Measurements from ENCODE around the gene ZKSCAN8. TPM values are rescaled to one million over a fixed set of nuclear protein-coding genes. Genes with fewer than 3 reads are reported as not detected.

The ZKSCAN8 gene
- total RNA-seq, 2 experiments from 2014 or later, result 21.4 to 21.8 TPM

DNA sequence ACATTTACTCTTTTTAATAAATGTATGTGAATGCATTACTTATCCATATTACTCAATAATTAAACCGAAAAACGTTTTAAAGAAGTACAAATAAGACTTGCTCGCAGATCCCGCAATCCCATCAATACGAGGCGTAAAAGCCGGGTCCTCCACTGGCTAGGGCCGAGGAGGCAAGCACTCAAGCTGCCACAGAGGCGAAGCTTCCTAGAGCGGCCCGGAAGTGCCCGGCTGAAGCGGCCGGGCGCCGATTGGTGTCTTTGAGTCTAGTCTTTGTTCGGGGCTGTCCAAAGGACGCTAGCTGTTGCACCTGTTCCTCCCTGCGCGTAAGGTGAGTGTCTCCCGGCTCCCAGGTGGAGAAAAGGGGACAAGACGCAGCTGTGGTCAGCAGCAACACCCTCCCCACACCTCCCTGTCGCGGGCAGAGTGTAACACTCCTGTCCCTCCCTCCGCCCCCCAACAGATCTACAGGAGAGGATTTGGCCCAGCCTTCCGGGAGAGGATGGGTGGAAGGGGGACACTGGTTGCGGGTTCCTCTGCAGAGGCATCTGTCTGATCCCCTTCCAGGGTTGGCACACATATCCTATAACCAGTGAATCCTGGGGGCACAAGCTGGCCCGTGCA lies 17.2 kb upstream of the ZKSCAN8 start, which contains the start of gene ZSCAN16:
ZSCAN16 (plus strand) TSS at position 260 of the 621 bp plus-strand sequence. CDS start 835 bp downstream, outside the sequence.
- H3K4me1 Mint-ChIP-seq, result peaks cover 53% of the 10 kb centered on the region
- peaks cover 46% of the 10 kb centered on the region for H3K36me3 Mint-ChIP-seq
- no peaks in the 10 kb centered on the region for H3K9me3 Mint-ChIP-seq (ENCODE audit: low read depth)
- ATAC-seq (peak; percentile 97), DNase-seq (peak; percentile 85)
- peak within 1 kb of the TSS; percentile 87 for H3K4me3 Mint-ChIP-seq
- H3K27ac Mint-ChIP-seq, result peak within 1 kb of the TSS; percentile 93
- CTCF ChIA-PET, result interaction anchor here (0.8 to 2.1 kb wide), 6 partner anchors 9 to 232 kb away, joined by 3 to 7 read pairs (median 5); partner anchors contain the start of gene ZKSCAN8
- no peaks in the 10 kb centered on the region for H3K27me3 Mint-ChIP-seq

DNA sequence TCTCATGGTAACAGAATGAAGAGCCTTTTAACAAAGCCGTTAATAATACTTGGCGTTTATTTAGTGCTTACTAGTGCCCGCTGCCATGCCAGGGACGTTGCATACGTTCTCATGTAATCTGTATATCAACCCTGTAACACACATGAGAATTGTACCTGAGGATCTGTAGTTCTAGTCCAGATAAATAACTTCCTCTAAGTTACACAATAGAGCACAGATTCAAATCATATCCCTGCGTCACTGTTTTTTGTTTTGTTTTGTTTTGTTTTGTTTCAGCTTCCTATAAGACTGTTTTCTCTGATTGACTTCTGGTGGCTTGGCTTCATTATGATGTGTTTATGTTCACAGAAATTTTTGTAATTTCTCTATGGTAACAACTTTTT lies 16.7 kb upstream of the ZKSCAN8 start:
- H3K27ac Mint-ChIP-seq, result peak overlapping the region; percentile 93
- ATAC-seq (peak; percentile 24), DNase-seq (no peak)
- peak overlapping the region; percentile 87 for H3K4me3 Mint-ChIP-seq
- CTCF ChIA-PET, result interaction anchor here (0.9 to 2.1 kb wide), 6 partner anchors 8 to 231 kb away, joined by 3 to 7 read pairs (median 5); partner anchors contain the start of gene ZKSCAN8
- H3K27me3 Mint-ChIP-seq, result no peaks in the 10 kb centered on the region
- peaks cover 57% of the 10 kb centered on the region for H3K4me1 Mint-ChIP-seq
- H3K36me3 Mint-ChIP-seq, result peaks cover 49% of the 10 kb centered on the region
- H3K9me3 Mint-ChIP-seq (ENCODE audit: low read depth), result no peaks in the 10 kb centered on the region

DNA sequence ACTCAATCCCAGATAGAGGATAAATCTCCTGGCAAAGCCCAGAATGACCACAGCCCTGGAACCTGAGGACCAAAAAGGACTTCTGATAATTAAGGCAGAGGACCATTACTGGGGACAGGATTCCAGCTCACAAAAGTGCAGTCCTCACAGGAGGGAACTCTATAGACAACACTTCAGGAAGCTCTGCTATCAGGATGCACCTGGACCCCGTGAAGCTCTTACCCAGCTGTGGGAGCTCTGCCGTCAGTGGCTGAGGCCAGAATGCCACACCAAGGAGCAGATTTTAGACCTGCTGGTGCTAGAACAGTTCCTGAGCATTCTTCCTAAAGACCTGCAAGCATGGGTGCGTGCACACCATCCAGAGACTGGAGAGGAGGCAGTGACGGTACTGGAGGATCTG lies 16.3 kb upstream of the ZKSCAN8 start:
- H3K36me3 Mint-ChIP-seq, result peaks cover 49% of the 10 kb centered on the region
- no peak for ATAC-seq
- CTCF ChIA-PET, result interaction anchor here (0.6 to 2.1 kb wide), 5 partner anchors 11 to 231 kb away, joined by 3 to 7 read pairs (median 6); partner anchors contain the start of gene ZKSCAN8
- peaks cover 58% of the 10 kb centered on the region for H3K4me1 Mint-ChIP-seq
- no peaks in the 10 kb centered on the region for H3K9me3 Mint-ChIP-seq (ENCODE audit: low read depth)
- peak overlapping the region; percentile 87 for H3K4me3 Mint-ChIP-seq
- H3K27me3 Mint-ChIP-seq, result no peaks in the 10 kb centered on the region
- peak overlapping the region; percentile 93 for H3K27ac Mint-ChIP-seq
- DNase-seq, result no peak

DNA sequence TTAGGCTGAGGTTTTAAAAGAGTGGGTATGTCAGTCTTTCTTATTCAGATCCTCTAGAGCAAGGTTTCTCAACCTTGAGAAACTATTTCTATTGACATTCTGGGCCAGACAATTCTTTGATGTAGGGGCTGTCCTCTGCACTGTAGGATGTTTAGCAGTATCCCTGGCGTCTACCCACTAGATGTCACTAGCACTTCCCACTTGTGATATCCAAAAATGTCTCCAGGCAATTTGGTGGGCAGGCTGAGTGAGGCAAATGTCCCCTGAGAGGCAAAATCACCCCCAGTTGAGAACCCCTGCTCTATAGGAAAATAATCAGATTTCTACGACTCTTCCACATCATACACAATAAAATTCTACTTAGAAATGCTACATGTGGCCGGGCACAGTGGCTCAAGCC lies 7.7 kb upstream of the ZKSCAN8 start:
- Mint-ChIP-seq H3K9me3 (ENCODE audit: low read depth) (no peaks in the 10 kb centered on the region), H3K4me3 (no peak overlapping the region), H3K36me3 (peaks cover 40% of the 10 kb centered on the region), H3K4me1 (peaks cover 63% of the 10 kb centered on the region), H3K27me3 (no peaks in the 10 kb centered on the region), H3K27ac (peak overlapping the region; percentile 42)
- peak; percentile 51 for DNase-seq
- CTCF ChIA-PET, result interaction anchor here (0.9 to 1.5 kb wide), 2 partner anchors 93 to 222 kb away, joined by 3 to 4 read pairs; no protein-coding TSS in a partner anchor
- ATAC-seq, result no peak

DNA sequence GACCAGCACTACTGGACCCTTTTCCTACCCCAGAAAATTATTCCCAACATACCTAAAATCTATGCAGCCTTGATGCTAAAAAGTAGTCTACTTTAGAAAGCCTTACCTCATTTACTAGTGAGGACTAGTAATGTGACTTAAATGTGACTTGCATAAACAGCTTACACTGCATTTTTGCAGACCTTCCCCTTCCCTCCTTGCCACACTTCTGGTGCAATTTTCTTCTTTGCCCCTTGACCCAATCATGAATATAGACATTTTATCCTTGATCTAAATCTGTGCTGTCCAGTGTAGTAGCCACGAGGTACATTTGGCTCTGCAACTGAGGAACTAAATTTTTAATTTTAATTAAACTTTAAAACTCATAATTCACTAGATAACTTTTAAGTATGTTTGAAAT lies 7.0 kb upstream of the ZKSCAN8 start:
- Mint-ChIP-seq H3K27me3 (no peaks in the 10 kb centered on the region), H3K36me3 (peaks cover 33% of the 10 kb centered on the region), H3K27ac (no peak overlapping the region), H3K9me3 (ENCODE audit: low read depth) (no peaks in the 10 kb centered on the region), H3K4me3 (no peak overlapping the region), H3K4me1 (peaks cover 60% of the 10 kb centered on the region)
- CTCF ChIA-PET, result interaction anchor here (0.9 to 1.5 kb wide), 2 partner anchors 92 to 221 kb away, joined by 3 to 4 read pairs; no protein-coding TSS in a partner anchor
- no peak for ATAC-seq
- no peak for DNase-seq

DNA sequence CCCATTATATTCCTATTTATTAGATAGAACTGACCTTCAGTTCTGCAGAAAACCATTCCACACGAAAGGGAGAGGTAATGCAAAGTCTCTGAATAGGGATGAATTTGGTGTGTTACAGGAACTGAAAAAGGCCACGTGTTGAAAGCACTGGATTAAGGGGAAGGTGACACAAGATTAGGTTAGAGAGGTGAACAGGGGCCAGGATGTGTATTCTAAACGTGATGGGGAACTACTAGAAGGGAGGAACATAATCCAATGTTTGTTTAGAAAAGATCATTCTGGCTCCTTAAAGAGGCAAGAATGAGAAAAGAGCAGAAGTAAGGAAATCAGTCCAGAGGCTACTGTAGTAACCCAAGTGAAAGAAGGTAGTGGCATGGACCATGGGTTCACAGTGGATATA lies 6.3 kb upstream of the ZKSCAN8 start:
- H3K9me3 Mint-ChIP-seq (ENCODE audit: low read depth), result no peaks in the 10 kb centered on the region
- ATAC-seq (no peak), DNase-seq (no peak)
- peak overlapping the region; percentile 91 for H3K4me3 Mint-ChIP-seq
- H3K36me3 Mint-ChIP-seq, result peaks cover 26% of the 10 kb centered on the region
- H3K27ac Mint-ChIP-seq, result peak overlapping the region; percentile 94
- CTCF ChIA-PET, result interaction anchor here (1.3 kb wide), 1 partner anchor 215 kb away, joined by 4 read pairs; the partner anchor contains the start of gene ZKSCAN3
- peaks cover 61% of the 10 kb centered on the region for H3K4me1 Mint-ChIP-seq
- H3K27me3 Mint-ChIP-seq, result no peaks in the 10 kb centered on the region

DNA sequence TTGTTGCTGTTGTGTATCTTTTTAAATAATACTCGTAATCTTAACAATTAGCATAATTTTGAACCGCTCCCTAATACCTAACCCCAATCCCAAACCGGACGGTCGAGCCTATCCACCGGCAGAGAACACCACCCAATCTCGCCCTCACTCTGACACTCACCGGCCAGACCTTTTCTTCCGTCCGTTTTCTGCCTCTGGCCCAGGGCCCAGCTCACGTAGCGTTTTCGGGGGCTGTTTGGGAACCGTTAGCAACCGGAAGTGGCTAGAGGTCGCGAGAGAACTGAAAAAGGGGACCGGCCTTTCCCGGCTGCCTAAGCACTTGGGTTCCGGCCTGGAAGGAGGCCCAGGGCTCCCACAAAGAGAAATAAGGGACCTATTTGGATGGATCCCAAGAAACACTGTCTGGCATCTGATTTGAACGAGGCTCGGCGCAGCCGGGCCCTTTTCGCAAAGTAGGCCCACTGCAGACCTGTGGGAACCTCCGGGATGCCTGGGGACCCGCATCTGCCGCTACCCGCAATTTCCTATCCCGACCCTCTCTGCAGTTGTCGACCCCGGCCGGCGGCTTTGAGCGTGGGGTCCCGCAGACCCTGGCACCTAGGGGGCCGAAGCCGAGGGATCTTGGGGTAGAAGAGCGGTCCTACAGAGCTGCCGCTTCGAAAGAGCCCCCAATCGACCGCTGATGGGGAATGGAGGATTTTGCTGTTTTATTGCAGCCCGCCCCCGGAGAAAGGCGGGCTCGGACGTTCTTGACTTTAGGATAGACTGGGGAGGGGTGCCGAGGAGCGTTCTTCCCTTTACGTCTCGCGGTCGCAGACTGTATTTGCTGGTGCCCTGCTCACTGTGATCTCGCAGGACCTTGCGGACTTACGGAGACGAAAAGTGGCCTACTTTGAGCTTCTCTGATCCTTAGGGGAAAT lies 4.8 kb upstream of the ZKSCAN8 start:
- Mint-ChIP-seq H3K4me1 (peaks cover 67% of the 10 kb centered on the region), H3K36me3 (peaks cover 19% of the 10 kb centered on the region)
- peak; percentile 67 for ATAC-seq

DNA sequence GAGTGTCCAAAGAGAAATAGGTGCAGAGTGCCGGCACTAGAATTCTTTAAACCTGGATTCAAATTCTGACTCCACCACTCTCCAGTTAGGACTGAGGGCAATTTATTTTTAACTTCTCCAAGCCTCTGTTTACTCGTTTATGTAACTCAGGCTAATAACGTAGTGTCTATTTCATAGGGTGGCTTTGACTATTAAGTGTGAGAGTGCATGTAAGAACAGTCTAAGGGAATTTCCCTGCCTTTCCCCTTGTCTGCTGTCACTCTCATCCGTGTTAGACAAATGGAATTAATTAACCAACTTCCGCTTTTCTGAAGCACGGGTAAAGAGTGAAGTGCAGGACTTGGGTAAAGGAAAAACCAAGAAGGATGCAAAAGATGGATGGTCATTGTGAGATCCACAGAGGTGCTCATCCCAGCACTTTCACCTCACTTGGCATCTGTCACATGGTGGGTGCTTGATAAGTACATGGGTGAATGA lies 4.1 kb upstream of the ZKSCAN8 start:
- peak overlapping the region; percentile 91 for H3K4me3 Mint-ChIP-seq
- peak overlapping the region; percentile 94 for H3K27ac Mint-ChIP-seq
- no peaks in the 10 kb centered on the region for H3K27me3 Mint-ChIP-seq
- CTCF ChIA-PET, result interaction anchor here (1.0 to 2.4 kb wide), 2 partner anchors 13 to 218 kb away, joined by 3 to 10 read pairs; partner anchors contain the start of gene ZSCAN16
- peak; percentile 5 for ATAC-seq
- no peaks in the 10 kb centered on the region for H3K9me3 Mint-ChIP-seq (ENCODE audit: low read depth)
- H3K4me1 Mint-ChIP-seq, result peaks cover 64% of the 10 kb centered on the region
- DNase-seq, result no peak
- H3K36me3 Mint-ChIP-seq, result peaks cover 19% of the 10 kb centered on the region

More for the DNA sequence above, 4.8 kb upstream of the ZKSCAN8 start:
- Mint-ChIP-seq H3K9me3 (ENCODE audit: low read depth) (no peaks in the 10 kb centered on the region), H3K27ac (peak overlapping the region; percentile 94), H3K27me3 (no peaks in the 10 kb centered on the region), H3K4me3 (peak overlapping the region; percentile 91)
- DNase-seq, result peak; percentile 87
- CTCF ChIA-PET, result interaction anchor here (0.6 to 2.4 kb wide), 7 partner anchors 11 to 219 kb away, joined by 3 to 10 read pairs (median 3); partner anchors contain the start of genes ZKSCAN3, ZSCAN16 and ZSCAN26

DNA sequence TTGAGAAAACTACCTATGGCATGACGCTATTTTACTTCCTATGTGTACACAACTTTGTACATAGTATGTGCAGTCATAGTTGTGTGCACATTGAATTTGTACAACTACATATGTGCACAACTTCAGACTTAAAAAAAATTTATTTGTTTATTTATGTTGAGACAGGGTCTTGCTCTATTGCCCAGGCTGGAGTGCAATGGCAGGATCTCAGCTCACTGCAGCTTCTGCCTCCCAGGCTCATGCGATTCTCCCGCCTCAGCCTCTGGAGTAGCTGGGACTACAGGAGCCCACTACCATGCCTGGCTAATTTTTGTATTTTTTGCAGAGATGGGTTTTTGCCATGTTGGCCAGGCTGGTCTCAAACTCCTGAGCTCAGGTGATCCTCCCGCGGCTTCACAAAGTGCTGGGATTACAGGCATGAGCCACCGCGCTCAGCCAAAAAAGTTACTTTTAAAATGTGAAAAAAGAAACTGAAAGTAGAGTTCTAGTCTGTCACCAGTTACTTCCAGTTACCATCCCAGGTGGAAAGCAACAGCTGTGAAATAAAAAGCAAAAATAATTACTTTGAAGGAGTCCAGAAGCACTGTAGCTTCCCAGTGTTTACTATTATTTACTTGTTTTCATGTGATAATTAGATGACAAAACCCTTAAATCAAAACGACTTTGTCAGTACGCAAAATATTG lies 1.7 kb upstream of the ZKSCAN8 start:
- peak overlapping the region; percentile 98 for H3K4me3 Mint-ChIP-seq
- peak overlapping the region; percentile 84 for H3K27ac Mint-ChIP-seq
- H3K4me1 Mint-ChIP-seq, result peaks cover 56% of the 10 kb centered on the region
- no peaks in the 10 kb centered on the region for H3K9me3 Mint-ChIP-seq (ENCODE audit: low read depth)
- H3K36me3 Mint-ChIP-seq, result peaks cover 20% of the 10 kb centered on the region
- CTCF ChIA-PET, result interaction anchor here (0.9 to 2.7 kb wide), 4 partner anchors 28 to 216 kb away, joined by 3 to 18 read pairs (median 3); no protein-coding TSS in a partner anchor
- ATAC-seq, result no peak
- DNase-seq, result no peak
- H3K27me3 Mint-ChIP-seq, result no peaks in the 10 kb centered on the region

DNA sequence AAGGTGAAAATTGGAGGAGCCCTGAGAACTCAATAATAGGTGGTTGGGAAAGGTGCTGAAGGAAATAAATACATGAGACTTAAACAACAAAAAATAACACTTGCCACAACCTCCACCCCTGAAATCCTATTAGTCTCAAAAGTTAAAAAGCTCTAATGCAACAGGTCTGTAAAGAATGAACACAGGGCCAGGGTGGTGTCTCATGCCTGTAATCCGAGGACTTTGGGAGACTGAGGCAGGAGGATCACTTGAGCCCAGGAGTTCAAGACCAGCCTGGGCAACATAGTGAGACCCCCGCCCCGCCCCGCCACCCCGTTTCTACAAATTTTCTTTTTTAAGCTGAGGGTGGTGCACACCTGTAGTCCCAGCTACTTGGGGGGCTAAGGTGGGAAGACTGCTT lies 1.1 kb upstream of the ZKSCAN8 start:
- Mint-ChIP-seq H3K4me1 (peaks cover 54% of the 10 kb centered on the region), H3K4me3 (peak overlapping the region; percentile 98), H3K9me3 (ENCODE audit: low read depth) (no peaks in the 10 kb centered on the region), H3K36me3 (peaks cover 23% of the 10 kb centered on the region), H3K27ac (peak overlapping the region; percentile 84), H3K27me3 (no peaks in the 10 kb centered on the region)
- ATAC-seq, result no peak
- DNase-seq, result no peak
- CTCF ChIA-PET, result interaction anchor here (0.5 to 2.7 kb wide), 8 partner anchors 9 to 340 kb away, joined by 3 to 18 read pairs (median 4); no protein-coding TSS in a partner anchor

DNA sequence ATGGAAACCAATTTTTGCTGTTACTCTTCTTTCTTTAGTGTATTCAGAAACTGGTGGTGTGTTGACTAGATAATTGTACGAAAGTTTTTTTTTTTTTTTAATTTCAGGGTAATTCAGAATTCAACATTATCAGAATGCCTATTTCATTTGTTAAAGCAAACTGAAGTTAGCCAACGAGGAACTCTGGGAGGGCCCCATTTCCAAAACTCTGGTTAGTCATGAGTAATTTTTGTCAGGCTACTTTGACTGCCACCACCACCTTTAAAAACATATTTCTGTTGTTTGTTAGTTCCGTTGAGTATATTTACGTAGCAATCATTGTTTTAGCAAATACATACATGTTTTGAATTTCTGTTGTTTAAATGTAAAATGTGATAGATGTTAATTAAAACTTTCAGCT lies 763 bp downstream of the ZKSCAN8 start:
- DNase-seq (no peak), ATAC-seq (no peak)
- peaks cover 23% of the 10 kb centered on the region for H3K36me3 Mint-ChIP-seq
- peaks cover 46% of the 10 kb centered on the region for H3K4me1 Mint-ChIP-seq
- peak overlapping the region; percentile 98 for H3K4me3 Mint-ChIP-seq
- H3K9me3 Mint-ChIP-seq (ENCODE audit: low read depth), result no peaks in the 10 kb centered on the region
- CTCF ChIA-PET, result interaction anchor here (0.8 to 2.7 kb wide), 6 partner anchors 13 to 213 kb away, joined by 3 to 18 read pairs (median 6); partner anchors contain the start of gene ZSCAN16
- H3K27ac Mint-ChIP-seq, result peak overlapping the region; percentile 91
- H3K27me3 Mint-ChIP-seq, result no peaks in the 10 kb centered on the region

DNA sequence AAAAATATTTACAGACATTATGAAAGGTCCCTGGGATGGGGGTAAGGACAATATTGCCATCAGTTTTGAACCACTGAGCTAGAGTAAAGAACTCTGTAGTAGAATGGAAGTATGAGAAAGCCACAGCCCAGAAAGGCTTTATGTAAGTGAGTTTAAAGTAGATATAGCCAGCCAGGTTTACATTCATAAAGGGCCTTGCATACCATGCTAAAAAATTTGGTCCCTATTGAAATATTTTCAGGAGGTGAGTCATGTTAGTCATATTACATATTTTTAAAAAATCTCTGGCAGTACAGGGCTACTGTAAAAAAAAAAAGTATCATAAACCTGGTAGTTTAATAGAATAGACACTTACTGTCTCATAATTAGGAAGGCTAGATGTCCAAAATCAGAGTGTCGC lies 3.5 kb downstream of the ZKSCAN8 start:
- Mint-ChIP-seq H3K4me3 (no peak overlapping the region), H3K36me3 (peaks cover 46% of the 10 kb centered on the region), H3K27me3 (no peaks in the 10 kb centered on the region), H3K27ac (no peak overlapping the region), H3K4me1 (peaks cover 30% of the 10 kb centered on the region), H3K9me3 (ENCODE audit: low read depth) (no peaks in the 10 kb centered on the region)
- CTCF ChIA-PET, result no interaction called here
- DNase-seq, result no peak
- ATAC-seq, result no peak

All from activated CD8-positive, alpha-beta memory T cell treated with anti-CD3 and anti-CD28 coated beads, Interleukin-2, amount 10 ng/mL, durations not matched to agents 7 days and 5 days (primary cell).